Ecto neural progenitor cell (in vitro differentiated cells): ENCODE data around the gene LSM7.

Experiments used
- DNase-seq: peaks from one replicate; pipeline ENCODE4 v3.0.0-alpha.2; 2018; ENCODE audit warnings: low spot score

Gene LSM7

GRCh38 chr19:2328401-2329148, at the start of gene LSM7, which contains the start of gene SPPL2B:
Gene LSM7, minus strand, starts transcription at chr19:2328586. Its CDS starts 20 bp downstream, at chr19:2328566.
Gene SPPL2B, plus strand, starts transcription at chr19:2328684. Its CDS starts 26 bp downstream, at chr19:2328710.
- DNase-seq, result peak; percentile 94

- no peak for DNase-seq
These were observed 48.6 kb upstream of the LSM7 start for GRCh38 chr19:2376784-2377519.

- no peak for DNase-seq
These were observed 47.2 kb upstream of the LSM7 start for GRCh38 chr19:2375353-2376121.

GRCh38 chr19:2374808-2375207, 46.4 kb upstream of the LSM7 start:
- no peak for DNase-seq

- DNase-seq, result no peak
These were observed 43.8 kb upstream of the LSM7 start for GRCh38 chr19:2372076-2372612.

GRCh38 chr19:2371656-2372055, 43.3 kb upstream of the LSM7 start:
- no peak for DNase-seq

- DNase-seq, result no peak
These were observed 37.0 kb upstream of the LSM7 start for GRCh38 chr19:2365201-2365970.

GRCh38 chr19:2363419-2363818, 35.0 kb upstream of the LSM7 start:
- DNase-seq, result no peak

- DNase-seq, result no peak
These were observed 34.5 kb upstream of the LSM7 start for GRCh38 chr19:2362970-2363300.

- DNase-seq, result no peak
These were observed 33.9 kb upstream of the LSM7 start for GRCh38 chr19:2362046-2362969.

GRCh38 chr19:2361246-2362045, 33.1 kb upstream of the LSM7 start:
- DNase-seq, result no peak

GRCh38 chr19:2360833-2361232, 32.4 kb upstream of the LSM7 start:
- DNase-seq, result no peak

- DNase-seq, result no peak
These were observed 31.8 kb upstream of the LSM7 start, which contains the start of gene TMPRSS9 for GRCh38 chr19:2359992-2360685. Gene TMPRSS9, plus strand, starts transcription at chr19:2360265. Its CDS starts 29,521 bp downstream, at chr19:2389786.

GRCh38 chr19:2358548-2359173, 30.3 kb upstream of the LSM7 start:
- DNase-seq, result no peak

- DNase-seq, result no peak
These were observed 29.2 kb upstream of the LSM7 start for GRCh38 chr19:2357279-2358206.

- DNase-seq, result no peak
These were observed 27.8 kb upstream of the LSM7 start for GRCh38 chr19:2356036-2356646.
